Endothelial cell of umbilical vein (primary cell): ENCODE data around the gene ACOD1. TPM values are rescaled to one million over a fixed set of nuclear protein-coding genes. Genes with fewer than 3 reads are reported as not detected.

Experiments used
- BruUV-seq: library from RNA; stranded (reverse); fragments of 400-500 nt; replicated peaks from 2 replicates; lab custom pipeline; 2021; lab: Mats Ljungman, UMichigan
- CTCF ChIA-PET: fragments of 300-600, 350-600 bp; sonication (Branson Sonifier 250); formaldehyde crosslinking; loops from one replicate; lab custom pipeline; 2021; ENCODE audit warnings: antibody characterized with exemption, inconsistent platforms; lab: Charles Lee
- POLR2A ChIA-PET: fragments of 300-600, 350-600 bp; sonication (Branson Sonifier 250); formaldehyde crosslinking; loops from one replicate; lab custom pipeline; 2021; ENCODE audit warnings: antibody characterized with exemption, inconsistent platforms; lab: Charles Lee
- DNase-seq: peaks from one replicate; pipeline ENCODE4 v3.0.0-alpha.2; 2011; ENCODE audit warnings: low read depth, low spot score
- FAIRE-seq: peaks from 2 replicates; lab custom pipeline; 2011; peaks lifted over from hg19 to GRCh38; lab: Jason Lieb, UNC
- H2AFZ ChIP-seq: 2 replicates; pipeline ENCODE4 v1.6.0; 2012; ENCODE audit warnings: low read depth, low read length, control low read depth, inconsistent platforms
- H3K27ac ChIP-seq: 2 replicates; pipeline ENCODE4 v1.5.1; 2011; ENCODE audit warnings: low read depth, mild to moderate bottlenecking, control low read depth, low read length, moderate library complexity; ENCODE audit not compliant: insufficient read depth
- H3K27me3 ChIP-seq, 2 experiments: 2 replicates each; pipeline versions ENCODE4 v1.6.0 to v1.6.1; 2011; ENCODE audit warnings: low read length in 2 of 2, mixed read lengths in 1 of 2; ENCODE audit not compliant: control insufficient read depth in 2 of 2, insufficient read depth in 2 of 2
- H3K36me3 ChIP-seq, 2 experiments: 2 replicates in 1 of 2; 3 replicates in 1 of 2; pipeline ENCODE4 v1.5.1; 2011; ENCODE audit warnings: low read length in 2 of 2, mild to moderate bottlenecking in 1 of 2, moderate library complexity in 1 of 2; ENCODE audit not compliant: control insufficient read depth in 2 of 2, insufficient read depth in 2 of 2; ENCODE audit errors: extremely low read depth in 1 of 2
- H3K4me1 ChIP-seq: 3 replicates; pipeline ENCODE4 v1.5.1; 2011; ENCODE audit warnings: mild to moderate bottlenecking, low read length; ENCODE audit not compliant: control insufficient read depth, insufficient read depth; ENCODE audit errors: extremely low read depth
- H3K4me2 ChIP-seq: 2 replicates; pipeline ENCODE4 v1.6.1; 2011; ENCODE audit warnings: low read length, control low read depth, mixed read lengths; ENCODE audit not compliant: insufficient read depth
- H3K4me3 ChIP-seq, 3 experiments: fragments of 200-600 bp in 1 of 3; sonication (generic), shearing (Covaris generic) in 1 of 3; replicated peaks in 1 of 3; 2 replicates each; pipeline ENCODE4 v1.5.1; 2011 to 2016; ENCODE audit warnings: control low read depth in 3 of 3, low read length in 3 of 3, mild to moderate bottlenecking in 2 of 3, inconsistent platforms in 1 of 3, low read depth in 1 of 3, moderate library complexity in 1 of 3; ENCODE audit not compliant: insufficient read depth in 1 of 3
- H3K79me2 ChIP-seq: 2 replicates; pipeline ENCODE4 v1.6.0; 2012; ENCODE audit warnings: low read length, inconsistent platforms; ENCODE audit not compliant: control insufficient read depth, insufficient read depth
- H3K9ac ChIP-seq: replicated peaks from 2 replicates; pipeline ENCODE3; 2011; ENCODE audit warnings: low read length, control low read depth; ENCODE audit not compliant: insufficient read depth; ENCODE audit errors: extremely low read depth
- H3K9me1 ChIP-seq: replicated peaks from 3 replicates; pipeline ENCODE4 v1.6.0; 2011; ENCODE audit warnings: mild to moderate bottlenecking, low read length; ENCODE audit not compliant: control insufficient read depth, insufficient read depth; ENCODE audit errors: extremely low read depth
- H3K9me3 ChIP-seq: replicated peaks from 2 replicates; pipeline ENCODE4 v1.5.1; 2012; ENCODE audit warnings: low read length, inconsistent platforms; ENCODE audit not compliant: control insufficient read depth, insufficient read depth
- H4K20me1 ChIP-seq: replicated peaks from 2 replicates; pipeline ENCODE3; 2011; ENCODE audit warnings: mild to moderate bottlenecking, low read length; ENCODE audit not compliant: control insufficient read depth, insufficient read depth; ENCODE audit errors: extremely low read depth
- CTCF ChIP-seq, 2 donors: IDR thresholded peaks; 1 replicate in 1 of 2; 2 replicates in 1 of 2; pipeline ENCODE4 v1.5.1; 2011; ENCODE audit warnings: low read length in 2 of 2, mild to moderate bottlenecking in 2 of 2, moderate library complexity in 2 of 2, control low read depth in 1 of 2, inconsistent platforms in 1 of 2, low read depth in 1 of 2; ENCODE audit not compliant: insufficient read depth in 1 of 2; ENCODE audit errors: extremely low read depth in 1 of 2
- EZH2 ChIP-seq: IDR thresholded peaks from 2 replicates; pipeline ENCODE4 v1.6.1; 2012; ENCODE audit warnings: borderline replicate concordance, low read depth, mild to moderate bottlenecking, moderate library complexity, low read length, inconsistent platforms; ENCODE audit not compliant: severe bottlenecking
- FOS ChIP-seq: IDR thresholded peaks from 2 replicates; pipeline ENCODE4 v1.6.1; 2011; ENCODE audit warnings: mild to moderate bottlenecking, low read length, moderate library complexity, borderline replicate concordance; ENCODE audit not compliant: insufficient read depth
- GATA2 ChIP-seq: IDR thresholded peaks from 2 replicates; pipeline ENCODE4 v1.7.0; 2011; ENCODE audit warnings: low read depth, mild to moderate bottlenecking, moderate library complexity, mixed read lengths, low read length; ENCODE audit not compliant: insufficient read length, insufficient read depth
- JUN ChIP-seq: IDR thresholded peaks from 2 replicates; pipeline ENCODE4 v1.6.1; 2011; ENCODE audit warnings: borderline replicate concordance, low read depth; ENCODE audit not compliant: insufficient read length, insufficient read depth
- MAX ChIP-seq: IDR thresholded peaks from 2 replicates; pipeline ENCODE4 v1.6.1; 2011; ENCODE audit not compliant: insufficient read depth, insufficient read length
- MYC ChIP-seq: IDR thresholded peaks from one replicate; pipeline ENCODE4 v1.6.1; 2011; ENCODE audit warnings: mild to moderate bottlenecking, low read depth, low read length
- POLR2A ChIP-seq: IDR thresholded peaks from 2 replicates; pipeline ENCODE4 v1.6.1; 2012; ENCODE audit warnings: low read depth, mild to moderate bottlenecking, control low read depth, low read length
- POLR2AphosphoS5 ChIP-seq: IDR thresholded peaks from 2 replicates; pipeline ENCODE4 v1.6.1; 2012; ENCODE audit warnings: low read depth, mild to moderate bottlenecking, control low read depth, low read length, moderate library complexity; ENCODE audit not compliant: insufficient read depth
- dilution Hi-C: fragments of 300-500 bp; cut with MboI; formaldehyde crosslinking; loops from one replicate; pipeline ENCODE4 v1.15.0; 2019; ENCODE audit warnings: low sequenced_read_pairs; ENCODE audit not compliant: extremely low pct_ligation_motif_present
- intact Hi-C: fragments of 100-400 bp; cut with micrococcal nuclease; formaldehyde crosslinking; loops from one replicate; pipeline ENCODE4 v1.10.0; 2022
- polyA plus RNA-seq, 4 experiments: library from polyadenylated mRNA; depleted of rRNA in 3 of 4; stranded (reverse) in 3 of 4; unstranded in 1 of 4; fragments of >200 nt; gene quantifications; 2 replicates each; pipeline versions ENCODE4 v1.2.1 to v1.2.3, GENCODE V29; 2011 to 2012; ENCODE audit warnings: missing spikeins in 1 of 4
- total RNA-seq: library from RNA; stranded (reverse); gene quantifications from 2 replicates; pipeline ENCODE4 v1.2.3, GENCODE V29; 2021

The ACOD1 gene
- total and polyA plus RNA-seq, 2 donors (not counting 3 experiments of a cell fraction or from before 2014, with no cell fraction given), result not detected

- CTCF ChIA-PET, result no interaction called here
- Histone ChIP-seq H3K36me3 (no peaks in the 10 kb centered on the region), H4K20me1 (no peaks in the 10 kb centered on the region), H3K79me2 (no peaks in the 10 kb centered on the region), H3K4me3 (no peak overlapping the region), H3K9me1 (no peaks in the 10 kb centered on the region), H3K27ac (no peak overlapping the region), H3K9me3 (no peaks in the 10 kb centered on the region), H3K4me1 (no peaks in the 10 kb centered on the region), H3K4me2 (no peak overlapping the region), H3K27me3 (peaks cover 6 to 11% of the 10 kb centered on the region in 2 experiments), H3K9ac (no peak overlapping the region), H2AFZ (no peak overlapping the region)
- dilution Hi-C loops, result no loop called here
- TF ChIP-seq EZH2 (no peak), POLR2A (no peak)
- no peak for FAIRE-seq
- no peak for DNase-seq
- intact Hi-C loops, result no loop called here
- POLR2A ChIA-PET, result no interaction called here
- BruUV-seq, result no TSS peak
Observed at GRCh38 chr13:76927955-76928354, 20.4 kb upstream of the ACOD1 start.

- Histone ChIP-seq H3K4me1 (no peaks in the 10 kb centered on the region), H3K79me2 (no peaks in the 10 kb centered on the region), H3K4me3 (no peak overlapping the region), H3K9me3 (no peaks in the 10 kb centered on the region), H2AFZ (no peak overlapping the region), H3K36me3 (no peaks in the 10 kb centered on the region), H3K9me1 (no peaks in the 10 kb centered on the region), H3K4me2 (no peak overlapping the region), H3K27me3 (peaks cover 4 to 8% of the 10 kb centered on the region in 2 experiments), H3K9ac (no peak overlapping the region), H4K20me1 (no peaks in the 10 kb centered on the region), H3K27ac (no peak overlapping the region)
- no peak for DNase-seq
- FAIRE-seq, result no peak
- dilution Hi-C loops, result no loop called here
- intact Hi-C loops, result no loop called here
- ChIA-PET POLR2A (no interaction called here), CTCF (no interaction called here)
- no TSS peak for BruUV-seq
- TF ChIP-seq FOS, result no peak
- no peak for TF ChIP-seq EZH2
- no peak for TF ChIP-seq CTCF (IDR thresholded peaks at IDR 0.05; ENCODE audit: extremely low read depth in 1 of 2, insufficient read depth in 1 of 2, low read depth in 1 of 2, low read length in 2 of 2)
- no peak for TF ChIP-seq JUN
- no peak for TF ChIP-seq GATA2
- no peak for TF ChIP-seq MYC
- no peak for TF ChIP-seq MAX
- TF ChIP-seq POLR2A, result no peak
- TF ChIP-seq POLR2AphosphoS5, result no peak
Observed at GRCh38 chr13:76928456-76928855, 19.9 kb upstream of the ACOD1 start.
